GM12875 (cell line): ENCODE measurements around the gene TSSC4.

ENCODE experiments used
- H3K4me3 ChIP-seq: one replicate; pipeline ENCODE4 v1.5.1; 2011; ENCODE audit warnings: low read depth, low read length, control low read depth
- CTCF ChIP-seq: IDR thresholded peaks from 2 replicates; pipeline ENCODE4 v1.5.1; 2011; ENCODE audit warnings: low read depth, mild to moderate bottlenecking, control low read depth, inconsistent platforms, low read length, moderate library complexity, borderline replicate concordance; ENCODE audit not compliant: insufficient read depth

Gene TSSC4

GRCh38 chr11:2448661-2449547 is 48.4 kb downstream of the TSSC4 start:
- no peak for TF ChIP-seq CTCF
- no peak overlapping the region for H3K4me3 ChIP-seq

DNA sequence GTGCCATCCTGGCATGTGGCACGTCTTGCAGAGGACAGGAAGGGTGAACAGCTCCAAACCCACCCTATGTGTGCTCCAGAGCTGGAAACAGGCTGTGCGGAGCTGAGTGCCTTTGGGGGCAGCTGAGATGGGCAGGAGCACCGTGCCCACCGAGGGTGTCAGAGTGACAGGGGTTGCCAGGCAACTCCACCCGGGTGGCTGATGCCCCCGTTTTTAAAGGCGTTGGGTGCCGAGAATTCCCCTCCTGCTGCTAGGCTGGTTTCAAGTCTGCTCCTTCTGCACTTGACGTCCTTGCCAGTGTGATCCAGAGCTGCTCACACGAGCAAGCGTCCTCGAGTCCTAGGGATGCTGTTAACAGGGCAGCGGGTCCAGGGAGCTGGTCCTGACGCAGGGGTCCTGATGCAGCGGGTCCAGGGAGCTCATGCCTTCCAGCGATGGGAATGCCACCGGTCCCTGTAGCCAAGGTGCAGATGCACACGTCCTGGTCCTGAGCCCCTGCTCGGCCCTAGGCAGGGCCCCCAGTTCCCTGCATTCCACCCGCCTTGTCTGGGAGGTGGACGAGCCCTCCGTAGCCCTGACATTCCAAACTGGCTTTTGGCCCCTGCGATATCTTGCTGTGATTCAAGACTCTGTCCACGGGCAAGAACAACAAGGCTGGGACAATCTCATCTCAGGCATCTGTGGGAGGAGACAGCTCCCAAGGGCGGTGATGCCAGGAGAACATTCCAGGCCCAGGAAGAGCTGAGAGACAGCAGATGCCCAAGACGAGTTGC is 49.2 kb downstream of the TSSC4 start:
- no peak for TF ChIP-seq CTCF
- no peak overlapping the region for H3K4me3 ChIP-seq

- no peak for TF ChIP-seq CTCF
- H3K4me3 ChIP-seq: no peak overlapping the region
Measured at GRCh38 chr11:2450321-2451041, 49.9 kb downstream of the TSSC4 start.

DNA sequence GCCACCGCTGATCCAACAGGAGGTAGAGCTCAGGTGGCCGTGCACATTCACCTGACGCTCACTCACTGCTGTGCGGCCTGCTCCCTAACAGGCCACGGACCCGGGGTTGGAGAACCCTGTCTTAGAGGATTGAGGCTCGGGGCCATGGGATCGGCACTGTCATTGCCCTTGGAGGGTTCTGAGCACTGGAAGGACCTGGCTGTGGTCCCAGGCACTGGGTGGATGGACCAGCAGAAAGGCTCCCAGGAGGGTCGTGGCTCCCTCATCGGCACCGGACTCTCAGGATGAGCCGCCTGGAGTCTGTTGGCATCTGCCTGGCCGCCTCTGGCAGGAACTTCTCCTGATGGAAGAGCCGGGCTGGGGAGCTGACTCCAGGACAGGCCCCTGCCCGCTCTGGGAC is 50.8 kb downstream of the TSSC4 start:
- H3K4me3 ChIP-seq: no peak overlapping the region
- no peak for TF ChIP-seq CTCF

GRCh38 chr11:2451916-2452315 is 51.4 kb downstream of the TSSC4 start:
- no peak for TF ChIP-seq CTCF
- no peak overlapping the region for H3K4me3 ChIP-seq

DNA sequence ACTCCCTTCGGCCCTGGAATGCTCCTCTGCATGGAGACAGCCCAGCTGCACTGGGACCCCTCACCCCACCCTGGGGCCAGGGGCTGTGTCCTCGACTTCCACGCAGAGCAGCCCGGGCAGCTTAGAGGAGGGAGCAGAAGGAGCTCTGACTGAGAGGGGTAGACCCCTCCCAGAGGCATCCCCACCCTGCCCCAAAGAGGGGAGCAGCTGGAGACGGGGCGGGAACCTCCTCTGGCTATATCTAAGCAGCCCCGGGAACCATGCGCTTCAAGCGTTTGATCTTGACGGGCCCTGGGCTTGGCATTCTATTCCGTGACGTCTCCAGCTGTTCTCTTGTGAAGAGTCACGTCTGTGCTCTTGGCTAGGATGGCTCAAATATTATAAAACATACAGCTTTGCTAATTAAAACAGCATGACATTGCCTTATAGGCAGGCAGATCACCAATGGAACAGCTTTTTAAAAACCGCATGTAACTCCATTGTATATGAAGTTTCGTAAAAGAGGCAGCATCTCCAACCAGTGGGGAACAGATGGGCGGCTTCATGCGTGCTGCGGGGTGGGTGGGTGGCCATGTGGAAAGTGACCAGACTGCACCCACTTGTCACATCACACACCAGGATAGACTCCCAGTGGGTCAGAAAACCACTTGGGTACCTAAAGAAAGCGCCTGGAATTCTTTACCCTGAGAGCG is 51.9 kb downstream of the TSSC4 start:
- H3K4me3 ChIP-seq: no peak overlapping the region
- TF ChIP-seq CTCF: no peak
